Cerebellar nuclear complex (tissue), 1 donor: ENCODE results near the gene HHAT.

ENCODE experiments used
- DNase-seq, 2 experiments: peaks; one replicate each; lab custom pipeline; 2025; lab: John Stamatoyannopoulos, UW

HHAT gene

GRCh38 chr1:210359255-210359654 lies 30.6 kb downstream of the HHAT start:
- DNase-seq, result no peak

GRCh38 chr1:210360852-210361477 lies 32.3 kb downstream of the HHAT start:
- no peak for DNase-seq

GRCh38 chr1:210361665-210362064 lies 33.0 kb downstream of the HHAT start:
- no peak for DNase-seq

GRCh38 chr1:210362526-210362925 lies 33.8 kb downstream of the HHAT start:
- no peak for DNase-seq

- DNase-seq, result no peak
Observed at GRCh38 chr1:210363119-210363518, 34.4 kb downstream of the HHAT start.

- DNase-seq, result no peak
Observed at GRCh38 chr1:210364479-210364878, 35.8 kb downstream of the HHAT start.

- DNase-seq, result no peak
Observed at GRCh38 chr1:210366767-210367166, 38.1 kb downstream of the HHAT start.

- no peak for DNase-seq
Observed at GRCh38 chr1:210367566-210367965, 38.9 kb downstream of the HHAT start.

- no peak for DNase-seq
Observed at GRCh38 chr1:210369425-210369824, 40.7 kb downstream of the HHAT start.

- no peak for DNase-seq
Observed at GRCh38 chr1:210371916-210372315, 43.2 kb downstream of the HHAT start.

GRCh38 chr1:210372491-210372890 lies 43.8 kb downstream of the HHAT start:
- no peak for DNase-seq

- DNase-seq, result no peak
Observed at GRCh38 chr1:210372931-210373627, 44.4 kb downstream of the HHAT start.

GRCh38 chr1:210373628-210373877 lies 44.9 kb downstream of the HHAT start:
- no peak for DNase-seq

- no peak for DNase-seq
Observed at GRCh38 chr1:210373878-210374599, 45.3 kb downstream of the HHAT start.

GRCh38 chr1:210374600-210374953 lies 45.9 kb downstream of the HHAT start:
- DNase-seq, result no peak

GRCh38 chr1:210376836-210377372 lies 48.2 kb downstream of the HHAT start:
- no peak for DNase-seq

- DNase-seq, result no peak
Observed at GRCh38 chr1:210377731-210378333, 49.1 kb downstream of the HHAT start.

- DNase-seq, result no peak
Observed at GRCh38 chr1:210378736-210379135, 50.0 kb downstream of the HHAT start.

- no peak for DNase-seq
Observed at GRCh38 chr1:210381934-210382333, 53.2 kb downstream of the HHAT start.

- DNase-seq, result no peak
Observed at GRCh38 chr1:210384625-210385024, 55.9 kb downstream of the HHAT start.

- no peak for DNase-seq
Observed at GRCh38 chr1:210385228-210385627, 56.5 kb downstream of the HHAT start.

- no peak for DNase-seq
Observed at GRCh38 chr1:210394281-210394821, 65.6 kb downstream of the HHAT start.

GRCh38 chr1:210396541-210396940 lies 67.8 kb downstream of the HHAT start:
- DNase-seq, result no peak
